ENCODE results near the gene FFAR4. TPM values are rescaled to one million over a fixed set of nuclear protein-coding genes. Genes with fewer than 3 reads are reported as not detected.

Gene FFAR4
- total and polyA plus RNA-seq, 2 of the 8 experiments (the other 6 are each of a cell fraction or from before 2014, with no cell fraction given): not detected

GRCh38 chr10:93577565-93577964 lies 11.1 kb downstream of the FFAR4 start:
- Histone ChIP-seq H3K36me3 (ENCODE audit: control insufficient read depth in 2 of 4, insufficient read depth in 4 of 4, low read length in 3 of 4) (no peaks in the 10 kb centered on the region), H3K23ac (ENCODE audit: insufficient read length) (no peak overlapping the region), H2AK5ac (ENCODE audit: low read depth, low read length) (no peak overlapping the region), H3K79me1 (ENCODE audit: low read depth, low read length) (no peaks in the 10 kb centered on the region), H2BK5ac (ENCODE audit: low read depth, low read length) (no peak overlapping the region), H3K4me3 (ENCODE audit: extremely low read depth in 1 of 4, insufficient read depth in 2 of 4, low read depth in 3 of 4, low read length in 4 of 4) (no peak overlapping the region), H3K79me2 (ENCODE audit: control insufficient read depth in 1 of 2, insufficient read depth in 2 of 2, low read length in 2 of 2) (no peaks in the 10 kb centered on the region), H3K23me2 (ENCODE audit: low read depth, low read length) (no peaks in the 10 kb centered on the region), H3K56ac (replicated peaks; ENCODE audit: insufficient read length, low read depth, low read length) (no peak overlapping the region), H2BK15ac (ENCODE audit: low read length) (no peak overlapping the region), H3K4ac (replicated peaks; ENCODE audit: insufficient read length, low read depth, low read length) (no peak overlapping the region), H3K14ac (ENCODE audit: insufficient read length) (no peak overlapping the region), H3K27ac (ENCODE audit: low read depth, low read length) (no peak overlapping the region), H2AFZ (ENCODE audit: low read length) (no peak overlapping the region), H4K20me1 (replicated peaks in 1 of 2; ENCODE audit: control insufficient read depth in 1 of 2, insufficient read depth in 2 of 2, low read length in 2 of 2) (no peaks in the 10 kb centered on the region), H2BK20ac (ENCODE audit: low read length) (no peak overlapping the region), H3K4me2 (ENCODE audit: insufficient read depth in 1 of 2, low read depth in 2 of 2, low read length in 2 of 2) (no peak overlapping the region), H2BK120ac (replicated peaks; ENCODE audit: low read depth, low read length) (no peak overlapping the region), H3K18ac (ENCODE audit: extremely low read depth, low read length) (no peak overlapping the region), H3K9me3 (ENCODE audit: insufficient read depth in 2 of 2, low read depth in 1 of 2, low read length in 1 of 2) (no peaks in the 10 kb centered on the region), H4K5ac (ENCODE audit: insufficient read length, low read depth, low read length) (no peak overlapping the region), H3K4me1 (replicated peaks in 1 of 4; ENCODE audit: control insufficient read depth in 3 of 4, insufficient read depth in 4 of 4, low read length in 3 of 4) (no peaks in the 10 kb centered on the region), H4K91ac (replicated peaks; ENCODE audit: insufficient read length, low read length) (no peak overlapping the region), H3K27me3 (replicated peaks in 1 of 4; ENCODE audit: control insufficient read depth in 3 of 4, extremely low read depth in 1 of 4, insufficient read depth in 3 of 4, low read length in 3 of 4) (peaks cover 0 to 2% (median 0%) of the 10 kb centered on the region in 4 experiments; a peak in 2 of 7 replicates), H3K9ac (replicated peaks in 1 of 4; ENCODE audit: extremely low read depth in 1 of 4, low read depth in 3 of 4, low read length in 3 of 4) (no peak overlapping the region), H2BK12ac (ENCODE audit: low read depth, low read length) (no peak overlapping the region), H4K8ac (ENCODE audit: extremely low read depth, insufficient read depth, low read length) (no peak overlapping the region)
- DNase-seq (ENCODE audit: low read depth in 1 of 2, low spot score in 2 of 2) (no peak), FAIRE-seq (no peak)
- ChIA-PET POLR2A (ENCODE audit: partially characterized antibody) (no interaction called here), CTCF (ENCODE audit: partially characterized antibody) (interaction anchor here (0.5 to 1.1 kb wide), 3 partner anchors 9 to 80 kb away, joined by 3 to 4 read pairs (median 3); no protein-coding TSS in a partner anchor)
- 75% methylated on average over 3 of the region's 3 CpGs; no CpG with 5 or more reads in 1 of the 2 experiments for WGBS, 2 experiments (ENCODE audit: extremely low coverage in 1 of 2, insufficient coverage in 1 of 2, insufficient read length in 1 of 2, insufficient replicate concordance in 2 of 2, low coverage in 1 of 2, low lambda C conversion rate in 2 of 2, missing lambda C conversion rate in 1 of 2)
- TF ChIP-seq POLR2AphosphoS5 (IDR thresholded peaks at IDR 0.05; ENCODE audit: low read depth, low read length) (no peak), TCF12 (IDR thresholded peaks at IDR 0.05; ENCODE audit: low read depth, low read length) (no peak), EZH2 (IDR thresholded peaks at IDR 0.05; ENCODE audit: low read depth, low read length, severe bottlenecking) (no peak), JUND (IDR thresholded peaks at IDR 0.05; ENCODE audit: low read length) (no peak), HDAC2 (IDR thresholded peaks at IDR 0.05; ENCODE audit: borderline replicate concordance in 1 of 2, low read depth in 2 of 2, low read length in 2 of 2) (no peak), SAP30 (IDR thresholded peaks at IDR 0.05; ENCODE audit: insufficient read depth, insufficient replicate concordance, low read length) (no peak), TBP (IDR thresholded peaks at IDR 0.05; ENCODE audit: low read depth, low read length) (no peak), POLR2A (IDR thresholded peaks at IDR 0.05; ENCODE audit: control extremely low read depth in 1 of 2, low read depth in 2 of 2, low read length in 2 of 2) (no peak), RFX5 (IDR thresholded peaks at IDR 0.05; ENCODE audit: borderline replicate concordance, low read depth, low read length) (no peak), YY1 (IDR thresholded peaks at IDR 0.05; ENCODE audit: low read depth, low read length) (no peak), GTF2F1 (IDR thresholded peaks at IDR 0.05; ENCODE audit: borderline replicate concordance, low read depth, low read length) (no peak), KDM1A (IDR thresholded peaks at IDR 0.05; ENCODE audit: borderline replicate concordance, low read length) (no peak), SRF (IDR thresholded peaks at IDR 0.05; ENCODE audit: low read depth, low read length) (no peak), MAFK (IDR thresholded peaks at IDR 0.05; ENCODE audit: low read depth, low read length) (no peak), E2F6 (IDR thresholded peaks at IDR 0.05) (no peak)

Data from H1 (cell line).